Measurements from ENCODE around the gene SNTG2.

The SNTG2 gene

DNA sequence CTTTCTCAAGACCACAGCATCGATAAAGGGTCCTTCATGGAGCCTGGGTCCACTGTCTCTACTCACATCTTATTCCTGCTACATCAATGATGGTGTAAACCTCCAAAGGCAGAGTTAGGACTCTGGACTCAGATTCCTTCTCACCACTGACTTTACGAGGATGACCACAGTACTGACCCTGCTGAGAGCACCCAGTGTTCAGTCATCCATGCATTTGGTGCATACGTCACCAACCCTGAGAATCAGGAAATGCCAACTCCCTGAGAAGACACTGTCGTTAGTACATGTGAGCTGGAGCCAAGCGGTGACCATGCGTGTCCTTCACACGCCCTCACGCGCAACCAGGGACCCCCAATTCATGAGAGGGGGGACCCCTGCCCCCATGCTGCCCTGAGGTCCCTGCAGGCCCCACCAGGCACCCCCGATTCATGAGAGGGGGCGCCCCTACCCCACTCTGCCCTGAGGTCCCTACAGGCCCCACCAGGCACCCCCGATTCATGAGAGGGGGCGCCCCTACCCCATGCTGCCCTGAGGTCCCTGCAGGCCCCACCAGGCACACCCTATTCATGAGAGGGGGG lies 284.2 kb downstream of the SNTG2 start:
- TF ChIP-seq, protein P1, sequence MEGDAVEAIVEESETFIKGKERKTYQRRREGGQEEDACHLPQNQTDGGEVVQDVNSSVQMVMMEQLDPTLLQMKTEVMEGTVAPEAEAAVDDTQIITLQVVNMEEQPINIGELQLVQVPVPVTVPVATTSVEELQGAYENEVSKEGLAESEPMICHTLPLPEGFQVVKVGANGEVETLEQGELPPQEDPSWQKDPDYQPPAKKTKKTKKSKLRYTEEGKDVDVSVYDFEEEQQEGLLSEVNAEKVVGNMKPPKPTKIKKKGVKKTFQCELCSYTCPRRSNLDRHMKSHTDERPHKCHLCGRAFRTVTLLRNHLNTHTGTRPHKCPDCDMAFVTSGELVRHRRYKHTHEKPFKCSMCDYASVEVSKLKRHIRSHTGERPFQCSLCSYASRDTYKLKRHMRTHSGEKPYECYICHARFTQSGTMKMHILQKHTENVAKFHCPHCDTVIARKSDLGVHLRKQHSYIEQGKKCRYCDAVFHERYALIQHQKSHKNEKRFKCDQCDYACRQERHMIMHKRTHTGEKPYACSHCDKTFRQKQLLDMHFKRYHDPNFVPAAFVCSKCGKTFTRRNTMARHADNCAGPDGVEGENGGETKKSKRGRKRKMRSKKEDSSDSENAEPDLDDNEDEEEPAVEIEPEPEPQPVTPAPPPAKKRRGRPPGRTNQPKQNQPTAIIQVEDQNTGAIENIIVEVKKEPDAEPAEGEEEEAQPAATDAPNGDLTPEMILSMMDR (IDR thresholded peaks at IDR 0.05; ENCODE audit: insufficient read depth, low read depth, low read length, missing control alignments): no peak
- no peak for DNase-seq (ENCODE audit: low read depth)
- no peak overlapping the region for H3K4me3 ChIP-seq (ENCODE audit: low read depth, low read length)

DNA sequence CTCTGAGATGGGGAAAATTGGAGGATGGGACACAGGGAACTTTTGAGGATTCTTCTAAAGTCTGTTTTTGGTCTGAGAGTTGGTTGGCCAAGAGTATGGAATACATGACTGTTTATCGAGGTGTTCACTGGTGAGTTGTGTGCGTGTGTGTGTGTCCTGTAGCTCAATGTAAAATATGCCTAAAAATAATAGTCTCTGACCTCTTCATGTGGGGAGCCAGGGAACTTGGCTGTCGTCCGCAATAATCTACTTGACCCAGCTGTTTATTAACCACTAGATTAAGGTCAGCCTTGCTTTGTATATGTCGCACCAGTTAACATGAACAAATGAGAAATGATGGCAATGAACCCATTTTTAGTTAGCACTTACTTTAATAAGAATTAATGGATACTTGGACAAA lies 285.2 kb downstream of the SNTG2 start:
- TF ChIP-seq, protein P1 (IDR thresholded peaks at IDR 0.05; ENCODE audit: insufficient read depth, low read depth, low read length, missing control alignments): no peak
- H3K4me3 ChIP-seq (ENCODE audit: low read depth, low read length): no peak overlapping the region
- no peak for DNase-seq (ENCODE audit: low read depth)

DNA sequence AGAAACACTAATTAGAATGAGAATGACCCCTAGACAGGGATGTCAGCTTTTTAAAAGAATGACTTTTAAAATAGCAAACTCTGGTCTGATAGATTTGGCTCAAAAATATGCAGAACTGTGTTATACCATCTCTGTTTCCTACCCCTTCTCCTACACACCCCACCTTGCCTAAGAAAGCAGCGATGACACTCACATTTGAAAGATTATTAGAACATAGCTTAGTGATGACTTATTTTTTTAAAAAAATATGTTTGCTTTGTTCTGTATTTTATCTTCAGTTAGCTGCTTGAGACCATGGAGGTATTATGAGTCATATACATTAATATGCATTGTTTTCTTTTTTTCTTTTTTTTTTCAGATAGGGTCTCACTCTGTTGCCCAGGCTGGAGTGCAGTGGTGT lies 286.0 kb downstream of the SNTG2 start:
- TF ChIP-seq, protein P1 (IDR thresholded peaks at IDR 0.05; ENCODE audit: insufficient read depth, low read depth, low read length, missing control alignments): no peak
- H3K4me3 ChIP-seq (ENCODE audit: low read depth, low read length): no peak overlapping the region
- no peak for DNase-seq (ENCODE audit: low read depth)

DNA sequence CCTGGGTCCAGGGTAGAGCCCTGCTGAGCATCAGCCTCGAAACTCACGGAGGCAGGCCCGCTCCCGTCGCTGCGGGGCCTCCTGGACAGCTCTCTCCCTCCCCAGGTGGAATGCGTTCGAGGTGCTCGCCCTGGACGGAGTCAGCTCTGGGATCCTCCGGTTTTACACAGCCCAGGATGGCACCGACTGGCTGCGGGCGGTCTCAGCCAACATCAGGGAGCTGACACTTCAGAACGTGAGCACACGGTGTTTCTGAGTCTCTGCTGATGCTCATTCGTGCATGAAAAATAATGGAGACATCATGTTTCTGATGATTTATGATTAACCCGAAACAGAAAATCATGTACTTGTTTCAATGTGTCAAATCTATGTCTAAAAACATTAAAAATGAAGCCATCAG lies 287.1 kb downstream of the SNTG2 start:
- DNase-seq (ENCODE audit: low read depth): no peak
- TF ChIP-seq, protein P1 (IDR thresholded peaks at IDR 0.05; ENCODE audit: insufficient read depth, low read depth, low read length, missing control alignments): no peak
- H3K4me3 ChIP-seq (ENCODE audit: low read depth, low read length): no peak overlapping the region

DNA sequence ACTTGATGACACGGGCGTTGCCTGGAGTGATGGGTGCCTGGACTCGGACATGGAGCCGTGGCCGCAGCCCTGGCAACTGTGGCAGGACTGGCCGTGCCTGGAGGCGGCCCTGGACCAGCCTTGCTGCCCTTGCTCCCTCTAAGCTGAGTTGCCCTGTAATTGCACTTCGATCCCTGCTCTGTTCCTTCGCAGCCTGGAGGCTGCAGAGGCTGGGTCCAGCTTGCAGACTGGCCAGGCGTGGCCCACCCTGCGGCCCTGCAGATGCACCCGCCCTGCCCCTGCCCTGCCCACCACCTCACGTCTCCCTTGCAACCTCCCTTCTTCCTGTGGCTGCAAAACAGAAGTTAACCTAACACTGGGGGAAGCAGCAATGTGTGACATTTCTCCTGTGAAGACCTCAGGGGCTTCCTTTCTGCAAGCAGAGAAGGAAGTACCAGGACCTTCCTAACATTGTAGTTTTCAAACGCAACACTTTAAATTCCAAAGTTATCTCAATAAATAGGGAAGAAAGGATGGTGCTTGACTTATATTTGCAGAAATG lies 288.0 kb downstream of the SNTG2 start:
- DNase-seq (ENCODE audit: low read depth): no peak
- TF ChIP-seq, protein P1 (IDR thresholded peaks at IDR 0.05; ENCODE audit: insufficient read depth, low read depth, low read length, missing control alignments): no peak
- H3K4me3 ChIP-seq (ENCODE audit: low read depth, low read length): no peak overlapping the region

DNA sequence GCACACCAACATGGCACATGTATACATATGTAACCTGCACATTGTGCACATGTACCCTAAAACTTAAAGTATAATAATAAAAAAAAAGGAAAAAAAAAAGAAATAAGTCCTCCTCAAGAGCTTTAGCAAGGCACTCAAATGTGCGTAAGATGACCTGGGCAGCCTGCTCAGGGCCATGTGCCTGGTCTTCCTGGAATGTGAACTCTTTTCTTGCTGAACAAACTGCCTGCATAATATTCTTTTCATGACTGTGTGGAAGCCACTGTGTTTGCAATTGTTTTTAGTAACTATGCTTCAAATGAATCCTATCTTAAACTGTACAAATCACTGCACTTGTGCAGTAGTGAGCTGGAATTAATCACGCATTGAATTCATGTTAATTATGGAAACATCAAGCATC lies 294.5 kb downstream of the SNTG2 start:
- DNase-seq (ENCODE audit: low read depth): no peak
- no peak overlapping the region for H3K4me3 ChIP-seq (ENCODE audit: low read depth, low read length)
- TF ChIP-seq, protein P1 (IDR thresholded peaks at IDR 0.05; ENCODE audit: insufficient read depth, low read depth, low read length, missing control alignments): no peak

DNA sequence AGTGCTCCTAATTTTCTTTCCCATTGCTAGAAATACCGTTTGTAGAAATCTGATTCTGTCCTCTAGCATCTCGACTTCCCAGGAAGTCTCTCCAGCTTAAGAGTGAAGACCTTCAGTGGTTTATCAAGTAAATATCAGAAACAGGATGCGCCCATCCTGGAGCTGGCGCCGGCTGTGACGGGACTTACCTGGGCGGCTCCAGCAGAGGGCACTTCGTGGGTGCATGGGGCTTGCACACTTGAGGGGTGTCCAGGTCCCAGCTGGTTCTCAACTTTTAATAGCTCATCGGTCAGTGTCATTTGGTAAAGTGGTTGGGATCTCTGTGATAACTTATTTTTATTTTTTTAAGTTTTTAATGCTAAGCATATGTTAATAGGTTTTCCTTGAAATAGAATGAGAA lies 295.6 kb downstream of the SNTG2 start:
- DNase-seq (ENCODE audit: low read depth): no peak
- TF ChIP-seq, protein P1 (IDR thresholded peaks at IDR 0.05; ENCODE audit: insufficient read depth, low read depth, low read length, missing control alignments): no peak
- no peak overlapping the region for H3K4me3 ChIP-seq (ENCODE audit: low read depth, low read length)

Data from GM12865 (cell line).